ENCODE results near the gene LTB. TPM values are rescaled to one million over a fixed set of nuclear protein-coding genes. Genes with fewer than 3 reads are reported as not detected.

LTB gene
- total RNA-seq, 2 donors from 2014 or later = not detected

DNA sequence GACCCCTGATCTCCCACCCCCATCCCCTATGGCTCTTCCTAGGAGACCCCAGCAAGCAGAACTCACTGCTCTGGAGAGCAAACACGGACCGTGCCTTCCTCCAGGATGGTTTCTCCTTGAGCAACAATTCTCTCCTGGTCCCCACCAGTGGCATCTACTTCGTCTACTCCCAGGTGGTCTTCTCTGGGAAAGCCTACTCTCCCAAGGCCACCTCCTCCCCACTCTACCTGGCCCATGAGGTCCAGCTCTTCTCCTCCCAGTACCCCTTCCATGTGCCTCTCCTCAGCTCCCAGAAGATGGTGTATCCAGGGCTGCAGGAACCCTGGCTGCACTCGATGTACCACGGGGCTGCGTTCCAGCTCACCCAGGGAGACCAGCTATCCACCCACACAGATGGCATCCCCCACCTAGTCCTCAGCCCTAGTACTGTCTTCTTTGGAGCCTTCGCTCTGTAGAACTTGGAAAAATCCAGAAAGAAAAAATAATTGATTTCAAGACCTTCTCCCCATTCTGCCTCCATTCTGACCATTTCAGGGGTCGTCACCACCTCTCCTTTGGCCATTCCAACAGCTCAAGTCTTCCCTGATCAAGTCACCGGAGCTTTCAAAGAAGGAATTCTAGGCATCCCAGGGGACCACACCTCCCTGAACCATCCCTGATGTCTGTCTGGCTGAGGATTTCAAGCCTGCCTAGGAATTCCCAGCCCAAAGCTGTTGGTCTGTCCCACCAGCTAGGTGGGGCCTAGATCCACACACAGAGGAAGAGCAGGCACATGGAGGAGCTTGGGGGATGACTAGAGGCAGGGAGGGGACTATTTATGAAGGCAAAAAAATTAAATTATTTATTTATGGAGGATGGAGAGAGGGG is 8.8 kb downstream of the LTB start:
- TF ChIP-seq, protein P1, sequence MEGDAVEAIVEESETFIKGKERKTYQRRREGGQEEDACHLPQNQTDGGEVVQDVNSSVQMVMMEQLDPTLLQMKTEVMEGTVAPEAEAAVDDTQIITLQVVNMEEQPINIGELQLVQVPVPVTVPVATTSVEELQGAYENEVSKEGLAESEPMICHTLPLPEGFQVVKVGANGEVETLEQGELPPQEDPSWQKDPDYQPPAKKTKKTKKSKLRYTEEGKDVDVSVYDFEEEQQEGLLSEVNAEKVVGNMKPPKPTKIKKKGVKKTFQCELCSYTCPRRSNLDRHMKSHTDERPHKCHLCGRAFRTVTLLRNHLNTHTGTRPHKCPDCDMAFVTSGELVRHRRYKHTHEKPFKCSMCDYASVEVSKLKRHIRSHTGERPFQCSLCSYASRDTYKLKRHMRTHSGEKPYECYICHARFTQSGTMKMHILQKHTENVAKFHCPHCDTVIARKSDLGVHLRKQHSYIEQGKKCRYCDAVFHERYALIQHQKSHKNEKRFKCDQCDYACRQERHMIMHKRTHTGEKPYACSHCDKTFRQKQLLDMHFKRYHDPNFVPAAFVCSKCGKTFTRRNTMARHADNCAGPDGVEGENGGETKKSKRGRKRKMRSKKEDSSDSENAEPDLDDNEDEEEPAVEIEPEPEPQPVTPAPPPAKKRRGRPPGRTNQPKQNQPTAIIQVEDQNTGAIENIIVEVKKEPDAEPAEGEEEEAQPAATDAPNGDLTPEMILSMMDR (IDR thresholded peaks at IDR 0.05) = no peak
- Histone ChIP-seq H3K27ac (no peak overlapping the region), H3K4me3 (no peak overlapping the region), H3K9me3 (no peaks in the 10 kb centered on the region), H3K27me3 (no peaks in the 10 kb centered on the region), H3K36me3 (no peaks in the 10 kb centered on the region), H3K4me1 (no peaks in the 10 kb centered on the region)
- DNase-seq (ENCODE audit: low spot score) = no peak

DNA sequence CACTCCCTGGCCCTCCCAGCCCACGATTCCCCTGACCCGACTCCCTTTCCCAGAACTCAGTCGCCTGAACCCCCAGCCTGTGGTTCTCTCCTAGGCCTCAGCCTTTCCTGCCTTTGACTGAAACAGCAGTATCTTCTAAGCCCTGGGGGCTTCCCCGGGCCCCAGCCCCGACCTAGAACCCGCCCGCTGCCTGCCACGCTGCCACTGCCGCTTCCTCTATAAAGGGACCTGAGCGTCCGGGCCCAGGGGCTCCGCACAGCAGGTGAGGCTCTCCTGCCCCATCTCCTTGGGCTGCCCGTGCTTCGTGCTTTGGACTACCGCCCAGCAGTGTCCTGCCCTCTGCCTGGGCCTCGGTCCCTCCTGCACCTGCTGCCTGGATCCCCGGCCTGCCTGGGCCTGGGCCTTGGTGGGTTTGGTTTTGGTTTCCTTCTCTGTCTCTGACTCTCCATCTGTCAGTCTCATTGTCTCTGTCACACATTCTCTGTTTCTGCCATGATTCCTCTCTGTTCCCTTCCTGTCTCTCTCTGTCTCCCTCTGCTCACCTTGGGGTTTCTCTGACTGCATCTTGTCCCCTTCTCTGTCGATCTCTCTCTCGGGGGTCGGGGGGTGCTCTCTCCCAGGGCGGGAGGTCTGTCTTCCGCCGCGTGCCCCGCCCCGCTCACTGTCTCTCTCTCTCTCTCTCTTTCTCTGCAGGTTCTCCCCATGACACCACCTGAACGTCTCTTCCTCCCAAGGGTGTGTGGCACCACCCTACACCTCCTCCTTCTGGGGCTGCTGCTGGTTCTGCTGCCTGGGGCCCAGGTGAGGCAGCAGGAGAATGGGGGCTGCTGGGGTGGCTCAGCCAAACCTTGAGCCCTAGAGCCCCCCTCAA is 9.9 kb downstream of the LTB start, which contains the start of gene LTA:
Gene LTA (plus strand): TSS at position 249 of the 871 bp plus-strand sequence. CDS start 454 bp downstream, at position 703.
- Histone ChIP-seq H3K36me3 (no peaks in the 10 kb centered on the region), H3K4me3 (no peak within 1 kb of the TSS), H3K27ac (no peak within 1 kb of the TSS), H3K9me3 (no peaks in the 10 kb centered on the region), H3K27me3 (no peaks in the 10 kb centered on the region), H3K4me1 (no peaks in the 10 kb centered on the region)
- TF ChIP-seq, protein P1 (IDR thresholded peaks at IDR 0.05) = no peak
- DNase-seq (ENCODE audit: low spot score) = no peak

DNA sequence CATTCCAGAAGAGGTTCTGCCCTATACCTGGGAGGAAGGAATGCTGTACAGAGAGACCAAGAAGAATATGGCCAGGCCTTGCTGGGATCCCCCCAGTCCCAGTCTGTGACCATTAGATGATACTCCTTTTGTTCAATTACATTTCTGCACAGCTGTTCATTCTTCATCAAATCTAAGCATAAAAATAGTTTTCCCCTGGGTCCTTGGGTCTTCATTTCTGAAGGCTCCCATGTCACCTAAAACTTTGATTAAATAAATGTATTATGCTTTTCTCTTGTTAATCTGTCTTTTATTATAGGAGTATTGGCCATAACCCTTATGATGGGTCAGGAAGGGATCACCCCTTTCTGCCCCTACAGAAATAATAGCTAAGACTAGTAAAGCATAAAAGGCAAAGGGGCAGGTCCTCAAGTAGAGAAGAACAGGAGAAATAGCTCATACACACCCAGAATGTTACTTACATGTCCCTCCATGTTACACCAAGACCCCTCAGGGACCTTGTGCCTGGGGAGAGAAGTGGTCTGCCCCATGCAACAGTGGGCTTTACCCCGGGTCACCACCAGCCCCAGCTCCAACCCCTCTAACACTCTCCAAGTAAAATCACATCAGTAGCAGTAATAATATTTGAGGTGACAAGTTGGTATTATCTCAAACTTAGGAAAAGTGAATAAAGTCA is 12.2 kb downstream of the LTB start:
- Histone ChIP-seq H3K9me3 (no peaks in the 10 kb centered on the region), H3K27ac (no peak overlapping the region)
- TF ChIP-seq, protein P1 (IDR thresholded peaks at IDR 0.05) = no peak

DNA sequence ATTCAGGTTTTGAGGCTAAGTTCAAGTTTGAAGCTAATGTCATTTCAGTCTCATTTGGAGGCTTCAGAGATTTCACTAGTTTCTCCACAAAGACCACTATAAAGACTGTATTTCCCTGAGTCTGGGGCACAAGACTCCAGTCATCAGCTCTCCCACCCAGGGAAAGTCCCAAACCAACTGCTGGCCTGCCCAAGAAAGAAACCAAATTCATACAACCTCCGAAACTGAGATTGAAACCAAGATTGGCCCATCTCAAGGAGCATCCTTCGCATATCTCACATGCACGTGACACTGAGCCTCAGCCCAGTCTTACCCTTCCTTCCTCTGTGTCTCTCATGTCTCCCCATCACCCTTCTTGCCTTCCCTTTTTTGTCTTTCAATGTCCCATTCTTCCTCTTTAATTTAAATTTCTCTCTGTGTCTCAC is 13.7 kb downstream of the LTB start:
- no peaks in the 10 kb centered on the region for H3K9me3 ChIP-seq
- no peaks in the 10 kb centered on the region for H3K27me3 ChIP-seq
- H3K27ac ChIP-seq = no peak overlapping the region
- H3K4me3 ChIP-seq = no peak overlapping the region
- H3K4me1 ChIP-seq = no peaks in the 10 kb centered on the region
- TF ChIP-seq, protein P1 (IDR thresholded peaks at IDR 0.05) = no peak
- H3K36me3 ChIP-seq = no peaks in the 10 kb centered on the region
- no peak for DNase-seq (ENCODE audit: low spot score)

More for the DNA sequence above, 12.2 kb downstream of the LTB start:
- H3K36me3 ChIP-seq = no peaks in the 10 kb centered on the region
- no peaks in the 10 kb centered on the region for H3K4me1 ChIP-seq
- no peak overlapping the region for H3K4me3 ChIP-seq
- no peaks in the 10 kb centered on the region for H3K27me3 ChIP-seq
- no peak for DNase-seq (ENCODE audit: low spot score)

DNA sequence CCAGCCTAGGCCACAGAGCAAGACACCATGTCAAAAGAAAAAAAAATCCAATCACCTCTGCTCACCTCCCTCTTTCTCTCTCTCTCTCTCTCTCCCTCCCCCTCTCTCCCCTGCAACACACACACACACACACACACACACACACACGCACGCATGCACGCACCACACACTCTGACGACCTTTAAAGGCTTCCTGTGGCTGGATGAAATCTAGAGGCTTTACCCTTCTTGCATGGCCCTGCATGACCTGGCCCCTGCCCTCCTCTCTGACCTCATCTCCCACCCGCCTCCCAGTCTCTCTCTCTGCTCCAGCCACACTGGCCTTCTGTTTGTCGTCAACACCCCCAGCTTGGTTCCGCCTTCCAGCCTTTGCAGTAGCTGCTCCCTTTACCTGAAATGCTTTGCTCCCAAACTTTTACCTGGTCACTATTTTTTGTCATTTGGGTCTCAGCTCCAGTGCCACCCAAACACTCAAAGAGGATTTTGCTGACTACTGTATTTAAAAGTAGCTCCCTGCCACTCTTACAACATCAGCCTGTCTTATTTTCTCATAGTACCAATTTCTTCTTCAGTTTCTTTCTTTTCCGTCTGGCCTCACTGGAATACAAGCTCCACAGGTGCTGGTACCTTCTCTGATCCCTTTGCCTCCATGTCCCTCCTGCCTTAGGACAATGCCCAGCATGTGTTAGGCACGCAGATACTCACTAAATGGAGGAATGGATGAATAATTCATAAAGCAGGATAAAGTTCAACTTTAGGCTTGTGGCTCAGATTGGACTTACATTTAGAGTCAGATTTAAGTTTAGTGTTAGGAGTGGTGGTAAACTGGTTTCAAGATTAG is 14.5 kb downstream of the LTB start:
- H3K36me3 ChIP-seq = no peaks in the 10 kb centered on the region
- H3K4me1 ChIP-seq = no peaks in the 10 kb centered on the region
- H3K27me3 ChIP-seq = no peaks in the 10 kb centered on the region
- H3K9me3 ChIP-seq = no peaks in the 10 kb centered on the region
- TF ChIP-seq, protein P1 (IDR thresholded peaks at IDR 0.05) = no peak
- H3K4me3 ChIP-seq = no peak overlapping the region
- no peak for DNase-seq (ENCODE audit: low spot score)
- no peak overlapping the region for H3K27ac ChIP-seq

Data from right atrium auricular region (tissue), 2 donors.